Right lobe of liver (tissue), 6 donors: ENCODE results near the gene MREG. TPM values are rescaled to one million over a fixed set of nuclear protein-coding genes. Genes with fewer than 3 reads are reported as not detected.
"Not testable (repeated sequence)": the region's sequence is repeated elsewhere in the genome, so short reads cannot be mapped to it uniquely, and the experiment has no call there.

Experiments used
- ATAC-seq, 4 donors: fragments of 200-7000 bp; cut with Tn5 transposase; one replicate each; pipeline ENCODE4 v1.9.1; 2020; ENCODE audit warnings: mild to moderate bottlenecking in 4 of 4, moderate library complexity in 4 of 4
- DNase-seq, 3 donors: peaks; one replicate each; pipeline ENCODE4 v3.0.0-alpha.2; 2020
- H3K27ac ChIP-seq, 3 donors: fragments of 200-600 bp; one replicate each; pipeline ENCODE4 v1.8.0; 2022
- H3K27me3 ChIP-seq, 2 donors: fragments of 200-600 bp; one replicate each; pipeline ENCODE4 v1.8.0; 2022
- H3K36me3 ChIP-seq, 4 donors: fragments of 200-600 bp; sonication (generic) in 1 of 4; one replicate each; pipeline versions ENCODE4 v1.5.1 to v1.8.0; 2017 to 2022; ENCODE audit warnings: control low read depth in 1 of 4
- H3K4me1 ChIP-seq, 4 donors: fragments of 200-600 bp; sonication (generic) in 1 of 4; one replicate each; pipeline versions ENCODE4 v1.5.1 to v1.8.0; 2017 to 2022; ENCODE audit warnings: control low read depth in 1 of 4
- H3K4me3 ChIP-seq, 3 donors: fragments of 200-600 bp; one replicate each; pipeline ENCODE4 v1.8.0; 2022
- H3K9me3 ChIP-seq, 4 donors: fragments of 200-600 bp; sonication (generic) in 1 of 4; one replicate each; pipeline versions ENCODE4 v1.5.1 to v1.8.0; 2017 to 2022; ENCODE audit warnings: control low read depth in 1 of 4
- POLR2A ChIP-seq: fragments of 450-650 bp; IDR thresholded peaks from one replicate; pipeline ENCODE4 v1.6.1; 2017; ENCODE audit warnings: antibody characterized with exemption, mild to moderate bottlenecking
- WGBS: methylation state at CpG from one replicate; pipeline ENCODE4 v1.1.6; 2018; ENCODE audit warnings: low coverage, low lambda C conversion rate; ENCODE audit not compliant: insufficient coverage; ENCODE audit errors: missing lambda C conversion rate; 5-methylcytosine and 5-hydroxymethylcytosine counted together
- intact Hi-C, 2 donors: fragments of 100-400 bp; cut with DNase I; formaldehyde crosslinking; loops; one replicate each; pipeline versions ENCODE4 v1.11.2 to v1.14.1; 2022
- total RNA-seq, 6 experiments: library from RNA; depleted of rRNA in 2 of 6; stranded (reverse); fragments of >200 nt in 2 of 6; fragmentation: NEBNext Ultra II Directional in 3 of 6; extraction: Animal tissue kit (Norgen Biotek cat#: 25700) in 3 of 6; gene quantifications; one replicate each; pipeline versions ENCODE4 v1.1.0 to v1.2.4, GENCODE V29; 2016 to 2023
- TF ChIP-seq, protein P1 (sequence below), 4 donors: fragments of 200-600 bp in 3 of 4; fragments of 450-650 bp in 1 of 4; IDR thresholded peaks; one replicate each; pipeline versions ENCODE4 v1.5.1 to v1.8.0; 2016 to 2022; ENCODE audit warnings: antibody characterized with exemption in 4 of 4, mild to moderate bottlenecking in 2 of 4
- donor health status: DM: no; HTN: yes; CAD: no.
- donor health status: DM: no; HTN: no; CAD: no.
- donor health status: DM: no; HTN: no; CAD: no.
- donor health status: DM: no; HTN: yes; CAD: no.
- donor health status: DM: no; HTN: yes; CAD: no.

The MREG gene
- total RNA-seq, 6 experiments from 2014 or later = 2.0 to 9.6 (median 5.0) TPM

- DNase-seq (no peak), ATAC-seq (no peak)
- TF ChIP-seq, protein P1, sequence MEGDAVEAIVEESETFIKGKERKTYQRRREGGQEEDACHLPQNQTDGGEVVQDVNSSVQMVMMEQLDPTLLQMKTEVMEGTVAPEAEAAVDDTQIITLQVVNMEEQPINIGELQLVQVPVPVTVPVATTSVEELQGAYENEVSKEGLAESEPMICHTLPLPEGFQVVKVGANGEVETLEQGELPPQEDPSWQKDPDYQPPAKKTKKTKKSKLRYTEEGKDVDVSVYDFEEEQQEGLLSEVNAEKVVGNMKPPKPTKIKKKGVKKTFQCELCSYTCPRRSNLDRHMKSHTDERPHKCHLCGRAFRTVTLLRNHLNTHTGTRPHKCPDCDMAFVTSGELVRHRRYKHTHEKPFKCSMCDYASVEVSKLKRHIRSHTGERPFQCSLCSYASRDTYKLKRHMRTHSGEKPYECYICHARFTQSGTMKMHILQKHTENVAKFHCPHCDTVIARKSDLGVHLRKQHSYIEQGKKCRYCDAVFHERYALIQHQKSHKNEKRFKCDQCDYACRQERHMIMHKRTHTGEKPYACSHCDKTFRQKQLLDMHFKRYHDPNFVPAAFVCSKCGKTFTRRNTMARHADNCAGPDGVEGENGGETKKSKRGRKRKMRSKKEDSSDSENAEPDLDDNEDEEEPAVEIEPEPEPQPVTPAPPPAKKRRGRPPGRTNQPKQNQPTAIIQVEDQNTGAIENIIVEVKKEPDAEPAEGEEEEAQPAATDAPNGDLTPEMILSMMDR (IDR thresholded peaks at IDR 0.05) = no peak
- no peak for TF ChIP-seq POLR2A
- Histone ChIP-seq H3K4me3 (no peak overlapping the region), H3K27ac (no peak overlapping the region), H3K27me3 (no peaks in the 10 kb centered on the region), H3K9me3 (no peaks in the 10 kb centered on the region), H3K36me3 (peaks cover 0 to 38% (median 8%) of the 10 kb centered on the region in 4 donors), H3K4me1 (no peaks in the 10 kb centered on the region)
- intact Hi-C loops = no loop called here
- WGBS = 91% methylated on average over 1 of the region's 1 CpG
Measured at GRCh38 chr2:215997219-215997618, 16.1 kb downstream of the MREG start.

- Histone ChIP-seq H3K4me1 (no peaks in the 10 kb centered on the region), H3K4me3 (no peak overlapping the region), H3K27ac (no peak overlapping the region), H3K27me3 (no peaks in the 10 kb centered on the region), H3K9me3 (no peaks in the 10 kb centered on the region), H3K36me3 (peaks cover 0 to 30% (median 8%) of the 10 kb centered on the region in 4 donors)
- TF ChIP-seq POLR2A = no peak
- TF ChIP-seq, protein P1 (IDR thresholded peaks at IDR 0.05) = no peak
- intact Hi-C loops = no loop called here
- DNase-seq (no peak), ATAC-seq (no peak)
- WGBS = 82% methylated on average over 3 of the region's 4 CpGs
Measured at GRCh38 chr2:215994911-215995310, 18.4 kb downstream of the MREG start.

- H3K4me1 ChIP-seq, intact Hi-C loops, H3K27ac ChIP-seq, H3K4me3 ChIP-seq, DNase-seq, H3K27me3 ChIP-seq, H3K9me3 ChIP-seq, H3K36me3 ChIP-seq: not testable (repeated sequence)
- ATAC-seq = peak in 3 of 4 donors; percentile 38 to 68 (median 46)
- WGBS = 40% methylated on average over 2 of the region's 5 CpGs
Measured at GRCh38 chr2:215988556-215989207, 24.7 kb downstream of the MREG start.

- Histone ChIP-seq H3K27me3 (no peaks in the 10 kb centered on the region), H3K36me3 (peaks cover 0 to 7% (median 0%) of the 10 kb centered on the region in 4 donors), H3K27ac (no peak overlapping the region), H3K4me1 (peaks cover 0 to 25% (median 6%) of the 10 kb centered on the region in 4 donors), H3K9me3 (no peaks in the 10 kb centered on the region), H3K4me3 (no peak overlapping the region)
- WGBS = 100% methylated on average over 1 of the region's 1 CpG
- TF ChIP-seq, protein P1 (IDR thresholded peaks at IDR 0.05) = no peak
- TF ChIP-seq POLR2A = no peak
- ATAC-seq = no peak
- intact Hi-C loops = no loop called here
- DNase-seq = no peak
Measured at GRCh38 chr2:215985257-215985656, 28.1 kb downstream of the MREG start.

GRCh38 chr2:215984661-215985060 is 28.7 kb downstream of the MREG start:
- Histone ChIP-seq H3K36me3 (peaks cover 0 to 7% (median 0%) of the 10 kb centered on the region in 4 donors), H3K9me3 (no peaks in the 10 kb centered on the region), H3K4me1 (peaks cover 0 to 25% (median 6%) of the 10 kb centered on the region in 4 donors), H3K27ac (no peak overlapping the region), H3K4me3 (no peak overlapping the region), H3K27me3 (no peaks in the 10 kb centered on the region)
- ATAC-seq (no peak), DNase-seq (no peak)
- intact Hi-C loops = no loop called here
- TF ChIP-seq POLR2A = no peak
- TF ChIP-seq, protein P1 (IDR thresholded peaks at IDR 0.05) = no peak
- WGBS = 78% methylated on average over 2 of the region's 2 CpGs
